ENCODE results near the gene PPP3CA. TPM values are rescaled to one million over a fixed set of nuclear protein-coding genes. Genes with fewer than 3 reads are reported as not detected.

The PPP3CA gene
- total and polyA plus RNA-seq, 2 donors (not counting 1 experiment from before 2014, with no cell fraction given), result 66.4 to 79.3 TPM

GRCh38 chr4:101037938-101038413 lies 309.4 kb downstream of the PPP3CA start:
- Histone ChIP-seq H2AFZ (ENCODE audit: low read length) (no peak overlapping the region), H3K79me2 (ENCODE audit: control insufficient read depth, insufficient read depth, low read length) (no peaks in the 10 kb centered on the region), H4K20me1 (ENCODE audit: control insufficient read depth, extremely low read depth, insufficient read depth, low read length) (no peaks in the 10 kb centered on the region), H3K27ac (ENCODE audit: insufficient read depth, low read length) (no peak overlapping the region), H3K9me3 (ENCODE audit: control insufficient read depth, insufficient read depth, low read depth, low read length) (no peaks in the 10 kb centered on the region), H3K9ac (ENCODE audit: insufficient read depth, low read length) (no peak overlapping the region), H3K4me3 (replicated peaks in 1 of 4; ENCODE audit: control extremely low read depth in 1 of 4, insufficient read depth in 1 of 4, low read depth in 3 of 4, low read length in 4 of 4) (no peak overlapping the region), H3K27me3 (ENCODE audit: control insufficient read depth, insufficient read depth, low read length) (no peaks in the 10 kb centered on the region), H3K36me3 (ENCODE audit: control insufficient read depth, insufficient read depth, low read length) (no peaks in the 10 kb centered on the region), H3K4me2 (ENCODE audit: extremely low read depth, insufficient read depth, low read length) (no peak overlapping the region), H3K4me1 (ENCODE audit: control insufficient read depth, extremely low read depth, insufficient read depth, low read length) (no peaks in the 10 kb centered on the region)
- DNase-seq (ENCODE audit: low read depth in 2 of 2), result peak in 1 of 2 donors; percentile 30
- TF ChIP-seq CTCF (conservative IDR thresholded peaks at IDR 0.05 in 1 of 2, IDR thresholded peaks at IDR 0.05 in 1 of 2; ENCODE audit: low read depth in 1 of 2, low read length in 2 of 2) (no peak), EZH2 (IDR thresholded peaks at IDR 0.05; ENCODE audit: low read length, missing control alignments) (no peak)

- no peaks in the 10 kb centered on the region for H3K9me3 ChIP-seq (ENCODE audit: control insufficient read depth, insufficient read depth, low read depth, low read length)
- H3K27me3 ChIP-seq (ENCODE audit: control insufficient read depth, insufficient read depth, low read length), result no peaks in the 10 kb centered on the region
- no peaks in the 10 kb centered on the region for H3K36me3 ChIP-seq (ENCODE audit: control insufficient read depth, insufficient read depth, low read length)
- no peak overlapping the region for H3K27ac ChIP-seq (ENCODE audit: insufficient read depth, low read length)
- H3K9ac ChIP-seq (ENCODE audit: insufficient read depth, low read length), result no peak overlapping the region
- peak in 1 of 2 donors; percentile 27 for DNase-seq (ENCODE audit: low read depth in 2 of 2)
- no peaks in the 10 kb centered on the region for H4K20me1 ChIP-seq (ENCODE audit: control insufficient read depth, extremely low read depth, insufficient read depth, low read length)
- H3K4me1 ChIP-seq (ENCODE audit: control insufficient read depth, extremely low read depth, insufficient read depth, low read length), result no peaks in the 10 kb centered on the region
- H3K79me2 ChIP-seq (ENCODE audit: control insufficient read depth, insufficient read depth, low read length), result no peaks in the 10 kb centered on the region
- TF ChIP-seq EZH2 (IDR thresholded peaks at IDR 0.05; ENCODE audit: low read length, missing control alignments) (no peak), CTCF (conservative IDR thresholded peaks at IDR 0.05 in 1 of 2, IDR thresholded peaks at IDR 0.05 in 1 of 2; ENCODE audit: low read depth in 1 of 2, low read length in 2 of 2) (no peak)
- no peak overlapping the region for H2AFZ ChIP-seq (ENCODE audit: low read length)
- no peak overlapping the region for H3K4me3 ChIP-seq (replicated peaks in 1 of 4; ENCODE audit: control extremely low read depth in 1 of 4, insufficient read depth in 1 of 4, low read depth in 3 of 4, low read length in 4 of 4)
- no peak overlapping the region for H3K4me2 ChIP-seq (ENCODE audit: extremely low read depth, insufficient read depth, low read length)
Measured at GRCh38 chr4:101037249-101037648, 310.1 kb downstream of the PPP3CA start.

GRCh38 chr4:101035487-101035886 lies 311.8 kb downstream of the PPP3CA start:
- Histone ChIP-seq H3K4me2 (ENCODE audit: extremely low read depth, insufficient read depth, low read length) (no peak overlapping the region), H3K27ac (ENCODE audit: insufficient read depth, low read length) (no peak overlapping the region), H3K79me2 (ENCODE audit: control insufficient read depth, insufficient read depth, low read length) (no peaks in the 10 kb centered on the region), H3K4me3 (replicated peaks in 1 of 4; ENCODE audit: control extremely low read depth in 1 of 4, insufficient read depth in 1 of 4, low read depth in 3 of 4, low read length in 4 of 4) (no peak overlapping the region), H3K9me3 (ENCODE audit: control insufficient read depth, insufficient read depth, low read depth, low read length) (no peaks in the 10 kb centered on the region), H3K36me3 (ENCODE audit: control insufficient read depth, insufficient read depth, low read length) (no peaks in the 10 kb centered on the region), H3K27me3 (ENCODE audit: control insufficient read depth, insufficient read depth, low read length) (no peaks in the 10 kb centered on the region), H4K20me1 (ENCODE audit: control insufficient read depth, extremely low read depth, insufficient read depth, low read length) (no peaks in the 10 kb centered on the region), H3K4me1 (ENCODE audit: control insufficient read depth, extremely low read depth, insufficient read depth, low read length) (no peaks in the 10 kb centered on the region), H3K9ac (ENCODE audit: insufficient read depth, low read length) (no peak overlapping the region), H2AFZ (ENCODE audit: low read length) (no peak overlapping the region)
- DNase-seq (ENCODE audit: low read depth in 2 of 2), result no peak
- TF ChIP-seq CTCF (conservative IDR thresholded peaks at IDR 0.05 in 1 of 2, IDR thresholded peaks at IDR 0.05 in 1 of 2; ENCODE audit: low read depth in 1 of 2, low read length in 2 of 2) (no peak), EZH2 (IDR thresholded peaks at IDR 0.05; ENCODE audit: low read length, missing control alignments) (no peak)
